HG03442 (cell line): ENCODE data around the gene DPPA3.
"Not testable (repeated sequence)": the region's sequence is repeated elsewhere in the genome, so short reads cannot be mapped to it uniquely, and the experiment has no call there.

ENCODE experiments used
- ATAC-seq: cut with Tn5 transposase; IDR thresholded peaks from one replicate; pipeline ENCODE4 v1.9.1; 2021; ENCODE audit warnings: mild to moderate bottlenecking, moderate library complexity; ENCODE audit not compliant: unreplicated experiment

Gene DPPA3

GRCh38 chr12:7729746-7730145, 18.5 kb downstream of the DPPA3 start:
- ATAC-seq: no peak

GRCh38 chr12:7730984-7731383, 19.8 kb downstream of the DPPA3 start:
- ATAC-seq: not testable (repeated sequence)

DNA sequence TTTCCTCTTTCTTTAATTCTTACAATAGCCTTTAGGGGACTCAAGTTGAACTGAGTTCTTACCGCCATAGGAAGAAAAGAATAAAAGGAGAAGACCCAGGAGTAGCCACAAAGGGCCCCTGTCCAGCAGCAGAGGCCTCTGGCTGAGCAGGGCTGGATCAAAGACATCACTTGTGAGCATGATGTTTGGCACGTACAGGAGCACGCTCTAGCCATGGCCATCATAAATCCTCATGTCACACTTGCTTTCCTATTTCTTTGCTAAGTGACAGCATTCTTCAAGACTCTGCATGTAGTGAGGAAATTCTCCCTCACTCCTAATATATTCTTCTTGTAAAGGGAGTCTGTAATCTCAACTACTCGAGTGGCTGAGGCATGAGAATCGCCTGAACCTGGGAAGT, 20.3 kb downstream of the DPPA3 start:
- ATAC-seq: no peak

DNA sequence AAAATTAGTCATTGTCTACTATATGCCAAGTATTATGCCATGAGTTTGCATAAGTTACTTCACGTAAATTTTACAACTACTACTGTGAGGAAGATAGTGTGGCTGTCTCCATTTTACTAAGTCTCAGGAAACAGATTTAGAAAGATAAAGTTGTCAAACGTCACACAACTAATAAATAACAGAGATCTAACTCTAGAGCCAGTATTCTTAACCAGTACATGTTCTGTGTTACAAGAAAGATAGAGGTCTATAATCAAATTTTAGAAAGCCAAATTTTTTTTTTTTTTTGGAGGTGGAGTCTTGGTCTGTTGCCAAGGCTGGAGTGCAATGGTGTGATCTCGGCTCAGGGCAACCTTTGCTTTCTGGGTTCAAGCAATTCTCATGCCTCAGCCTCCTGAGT, 21.8 kb downstream of the DPPA3 start:
- no peak for ATAC-seq

DNA sequence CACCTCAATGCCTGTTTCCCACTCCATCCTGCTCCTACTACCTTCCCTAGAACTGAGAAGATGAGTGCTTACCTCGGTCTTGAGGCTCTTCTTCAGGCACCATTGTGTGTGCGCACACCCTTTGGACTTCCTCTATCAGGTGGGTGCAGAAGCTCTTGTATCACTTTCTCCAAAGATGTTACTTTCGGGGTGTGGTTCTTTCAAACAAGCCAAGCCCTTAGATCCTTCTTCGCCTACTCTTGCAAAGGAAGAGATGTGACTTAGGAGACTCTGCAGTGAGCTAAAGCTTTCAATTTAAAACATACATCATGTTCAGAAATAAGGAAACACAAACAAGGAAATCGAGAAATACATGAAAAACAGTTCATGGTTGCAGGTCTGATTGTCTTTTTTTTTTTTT, 36.0 kb downstream of the DPPA3 start, which contains the start of gene CLEC4C:
TSS of gene CLEC4C (minus strand) at position 130 of the 400 bp plus-strand sequence. CDS start at position 103, 27 bp downstream.
- ATAC-seq: no peak

- no peak for ATAC-seq
Observed at GRCh38 chr12:7748852-7749251, 37.6 kb downstream of the DPPA3 start.

DNA sequence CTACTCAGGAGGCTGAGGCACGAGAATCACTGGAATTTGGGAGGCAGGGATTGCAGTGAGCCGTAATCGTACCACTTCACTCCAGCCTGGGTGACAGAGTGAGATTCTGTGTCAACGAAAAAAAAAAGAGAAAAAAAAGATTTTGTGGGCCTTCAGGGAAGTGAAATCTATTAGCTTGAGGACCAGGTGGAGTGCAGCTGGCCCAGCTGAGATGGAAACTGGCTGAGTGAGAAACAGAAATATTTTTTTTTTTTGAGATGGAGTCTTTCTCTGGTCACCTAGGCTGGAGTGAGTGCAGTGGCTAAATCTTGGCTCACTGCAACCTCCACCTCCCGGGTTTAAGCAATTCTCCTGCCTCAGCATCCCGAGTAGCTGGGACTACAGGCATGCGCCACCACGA, 38.2 kb downstream of the DPPA3 start:
- ATAC-seq: no peak

GRCh38 chr12:7750350-7750749, 39.1 kb downstream of the DPPA3 start:
- ATAC-seq: no peak

GRCh38 chr12:7751394-7751793, 40.2 kb downstream of the DPPA3 start:
- no peak for ATAC-seq

DNA sequence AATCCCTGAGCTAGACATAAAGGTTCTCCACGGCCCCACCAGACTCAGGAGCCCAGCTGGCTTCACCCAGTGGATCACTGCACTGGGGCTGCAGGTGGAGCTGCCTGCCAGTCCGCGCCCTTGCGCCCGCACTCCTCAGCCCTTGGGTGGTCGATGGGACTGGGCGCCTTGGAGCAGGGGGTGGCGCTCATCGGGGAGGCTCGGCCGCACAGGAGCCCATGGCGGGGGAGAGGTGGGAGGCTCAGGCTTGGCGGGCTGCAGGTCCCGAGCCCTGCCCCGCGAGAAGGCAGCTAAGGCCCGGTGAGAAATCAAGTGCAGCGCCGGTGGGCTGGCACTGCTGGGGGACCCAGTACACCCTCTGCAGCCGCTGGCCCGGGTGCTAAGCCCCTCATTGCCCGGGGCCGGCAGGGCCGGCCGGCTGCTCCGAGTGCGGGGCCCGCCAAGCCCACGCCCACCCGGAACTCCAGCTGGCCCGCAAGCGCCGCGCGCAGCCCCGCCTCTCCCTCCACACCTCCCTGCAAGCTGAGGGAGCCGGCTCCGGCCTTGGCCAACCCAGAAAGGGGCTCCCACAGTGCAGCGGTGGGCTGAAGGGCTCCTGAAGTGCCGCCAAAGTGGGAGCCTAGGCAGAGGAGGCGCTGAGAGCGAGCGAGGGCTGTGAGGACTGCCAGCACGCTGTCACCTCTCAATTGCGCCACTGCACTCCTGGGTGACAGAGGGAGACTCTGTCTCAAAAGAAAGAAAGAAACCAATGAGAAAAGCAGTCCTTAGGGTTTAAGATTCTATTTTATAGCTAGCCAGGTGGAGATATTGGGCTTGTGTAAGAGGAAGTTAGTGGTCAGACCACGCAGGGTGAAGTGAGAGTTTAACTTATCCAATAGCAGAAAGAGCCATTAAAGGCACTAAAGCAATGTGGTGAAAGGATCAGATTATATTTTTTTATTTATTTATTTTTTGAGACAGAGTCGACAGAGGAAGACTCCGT, 41.0 kb downstream of the DPPA3 start:
- not testable (repeated sequence) for ATAC-seq

GRCh38 chr12:7755668-7756067, 44.4 kb downstream of the DPPA3 start:
- not testable (repeated sequence) for ATAC-seq

- no peak for ATAC-seq
Observed at GRCh38 chr12:7756993-7757392, 45.8 kb downstream of the DPPA3 start.

DNA sequence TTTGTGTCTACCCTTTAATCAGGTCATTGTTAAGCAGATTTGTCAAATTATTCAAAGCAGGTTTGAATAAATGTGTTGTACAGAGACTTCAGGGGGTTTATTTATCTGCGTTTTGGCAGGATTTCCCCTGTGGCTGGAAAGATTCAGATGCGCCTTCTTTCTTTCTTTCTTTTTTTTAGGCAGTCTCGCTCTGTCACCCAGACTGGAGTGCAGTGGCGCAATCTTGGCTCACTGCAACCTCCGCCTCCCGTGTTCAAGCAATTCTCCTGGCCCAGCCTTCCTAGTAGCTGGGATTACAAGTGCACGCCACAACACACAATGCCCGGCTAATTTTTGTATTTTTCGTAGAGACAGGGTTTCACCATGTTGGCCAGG, 47.5 kb downstream of the DPPA3 start:
- ATAC-seq: no peak
